HFFc6 (cell line): ENCODE measurements around the gene TCP11. TPM values are rescaled to one million over a fixed set of nuclear protein-coding genes. Genes with fewer than 3 reads are reported as not detected.

Experiments
- DNase-seq: peaks from one replicate; pipeline ENCODE4 v3.0.0-alpha.2; 2018
- H3K27ac Mint-ChIP-seq: 2 replicates; pipeline ENCODE4 v1.8.0; 2020; ENCODE audit warnings: mild to moderate bottlenecking, mixed read lengths
- H3K27me3 Mint-ChIP-seq: 2 replicates; pipeline ENCODE4 v1.8.0; 2021; ENCODE audit warnings: mild to moderate bottlenecking, moderate library complexity, mixed read lengths; ENCODE audit not compliant: insufficient read depth
- H3K36me3 Mint-ChIP-seq: 2 replicates; pipeline ENCODE4 v1.8.0; 2021; ENCODE audit warnings: low read depth, mixed read lengths
- H3K4me1 Mint-ChIP-seq: 2 replicates; pipeline ENCODE4 v1.8.0; 2020; ENCODE audit warnings: low read depth, mixed read lengths
- H3K4me3 Mint-ChIP-seq: 2 replicates; pipeline ENCODE4 v1.8.0; 2020; ENCODE audit warnings: mild to moderate bottlenecking, moderate library complexity, mixed read lengths
- H3K9me3 Mint-ChIP-seq: 2 replicates; pipeline ENCODE4 v1.8.0; 2020; ENCODE audit warnings: mild to moderate bottlenecking, mixed read lengths
- total RNA-seq, 6 experiments: library from RNA; stranded (reverse); fragmentation: NEBNext Ultra II Directional; extraction: Animal tissue kit (Norgen Biotek cat#: 25700); gene quantifications; 2 replicates in 1 of 6; 3 replicates in 5 of 6; pipeline ENCODE4 v1.2.3, GENCODE V29; 2021
- TF ChIP-seq, protein P1 (sequence below): fragments of 200-600 bp; sonication (generic); IDR thresholded peaks from 2 replicates; pipeline ENCODE4 v1.5.0; 2021; ENCODE audit warnings: antibody characterized with exemption, mild to moderate bottlenecking

TCP11 gene
- total RNA-seq, 6 experiments from 2014 or later: 0.31 to 0.70 (median 0.37) TPM

GRCh38 chr6:35082733-35083403 is 58.3 kb downstream of the TCP11 start:
- Mint-ChIP-seq H3K4me1 (peaks cover 12% of the 10 kb centered on the region), H3K27me3 (peaks cover 7% of the 10 kb centered on the region), H3K9me3 (no peaks in the 10 kb centered on the region), H3K36me3 (no peaks in the 10 kb centered on the region; the same call in 1 of the 2 replicates), H3K4me3 (no peak overlapping the region), H3K27ac (no peak overlapping the region)
- DNase-seq: no peak
- TF ChIP-seq, protein P1, sequence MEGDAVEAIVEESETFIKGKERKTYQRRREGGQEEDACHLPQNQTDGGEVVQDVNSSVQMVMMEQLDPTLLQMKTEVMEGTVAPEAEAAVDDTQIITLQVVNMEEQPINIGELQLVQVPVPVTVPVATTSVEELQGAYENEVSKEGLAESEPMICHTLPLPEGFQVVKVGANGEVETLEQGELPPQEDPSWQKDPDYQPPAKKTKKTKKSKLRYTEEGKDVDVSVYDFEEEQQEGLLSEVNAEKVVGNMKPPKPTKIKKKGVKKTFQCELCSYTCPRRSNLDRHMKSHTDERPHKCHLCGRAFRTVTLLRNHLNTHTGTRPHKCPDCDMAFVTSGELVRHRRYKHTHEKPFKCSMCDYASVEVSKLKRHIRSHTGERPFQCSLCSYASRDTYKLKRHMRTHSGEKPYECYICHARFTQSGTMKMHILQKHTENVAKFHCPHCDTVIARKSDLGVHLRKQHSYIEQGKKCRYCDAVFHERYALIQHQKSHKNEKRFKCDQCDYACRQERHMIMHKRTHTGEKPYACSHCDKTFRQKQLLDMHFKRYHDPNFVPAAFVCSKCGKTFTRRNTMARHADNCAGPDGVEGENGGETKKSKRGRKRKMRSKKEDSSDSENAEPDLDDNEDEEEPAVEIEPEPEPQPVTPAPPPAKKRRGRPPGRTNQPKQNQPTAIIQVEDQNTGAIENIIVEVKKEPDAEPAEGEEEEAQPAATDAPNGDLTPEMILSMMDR: no peak

GRCh38 chr6:35082046-35082732 is 59.0 kb downstream of the TCP11 start:
- 0 out of 2 replicates have a peak overlapping the region, but pooled peaks have one; percentile 19 for H3K27ac Mint-ChIP-seq
- TF ChIP-seq, protein P1: no peak

GRCh38 chr6:35081426-35081851 is 59.7 kb downstream of the TCP11 start:
- H3K4me1 Mint-ChIP-seq: peaks cover 12% of the 10 kb centered on the region
- H3K36me3 Mint-ChIP-seq: no peaks in the 10 kb centered on the region
- peaks cover 7% of the 10 kb centered on the region for H3K27me3 Mint-ChIP-seq
- DNase-seq: no peak
- H3K9me3 Mint-ChIP-seq: no peaks in the 10 kb centered on the region
- no peak overlapping the region for H3K27ac Mint-ChIP-seq
- no peak overlapping the region for H3K4me3 Mint-ChIP-seq
- TF ChIP-seq, protein P1: no peak

More at GRCh38 chr6:35082046-35082732, 59.0 kb downstream of the TCP11 start:
- DNase-seq: no peak
- Mint-ChIP-seq H3K4me3 (no peak overlapping the region), H3K9me3 (no peaks in the 10 kb centered on the region), H3K36me3 (no peaks in the 10 kb centered on the region; the same call in 1 of the 2 replicates), H3K27me3 (peaks cover 7% of the 10 kb centered on the region), H3K4me1 (peaks cover 12% of the 10 kb centered on the region)

DNA sequence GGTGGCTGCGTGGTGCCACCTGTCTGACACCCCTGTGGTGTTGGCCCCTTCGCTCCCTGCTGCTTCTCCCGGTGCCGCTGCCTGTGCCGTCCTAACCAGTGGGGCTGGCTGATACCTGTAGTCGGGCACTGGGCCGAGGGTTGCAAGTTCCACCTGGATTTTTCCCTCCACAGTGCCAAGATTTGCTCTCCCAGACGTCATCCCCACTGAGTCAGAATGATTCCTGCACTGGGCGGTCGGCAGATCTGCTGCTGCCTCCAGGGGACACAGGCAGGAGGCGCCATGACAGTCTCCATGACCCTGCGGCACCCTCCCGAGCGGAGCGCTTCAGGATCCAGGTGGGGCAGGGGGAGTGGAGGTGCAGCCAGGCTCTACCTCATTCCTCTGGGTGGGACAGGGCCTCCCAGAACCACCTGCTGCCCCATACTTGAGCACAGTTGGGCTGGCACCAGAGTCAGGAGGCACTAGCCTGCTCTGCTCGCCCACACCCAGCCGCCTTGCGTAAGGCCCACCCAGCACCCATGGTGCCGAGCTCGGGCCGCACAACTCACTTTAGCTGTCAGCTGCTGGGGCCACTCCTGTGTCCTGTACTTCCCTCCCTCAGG is 60.2 kb downstream of the TCP11 start:
- TF ChIP-seq, protein P1: no peak
- no peak for DNase-seq
- Mint-ChIP-seq H3K9me3 (no peaks in the 10 kb centered on the region), H3K27ac (no peak overlapping the region), H3K4me1 (peaks cover 12% of the 10 kb centered on the region), H3K4me3 (no peak overlapping the region; the same call in 1 of the 2 replicates), H3K36me3 (no peaks in the 10 kb centered on the region), H3K27me3 (peaks cover 7% of the 10 kb centered on the region)

GRCh38 chr6:35080016-35080680 is 61.0 kb downstream of the TCP11 start:
- Mint-ChIP-seq H3K36me3 (no peaks in the 10 kb centered on the region), H3K27ac (no peak overlapping the region), H3K9me3 (no peaks in the 10 kb centered on the region), H3K4me1 (peaks cover 12% of the 10 kb centered on the region), H3K4me3 (no peak overlapping the region), H3K27me3 (peaks cover 7% of the 10 kb centered on the region)
- TF ChIP-seq, protein P1: no peak
- DNase-seq: no peak
